Keratinocyte (primary cell): ENCODE measurements around the gene RC3H2. TPM values are rescaled to one million over a fixed set of nuclear protein-coding genes. Genes with fewer than 3 reads are reported as not detected.
"Not testable (repeated sequence)": the region's sequence is repeated elsewhere in the genome, so short reads cannot be mapped to it uniquely, and the experiment has no call there.

Experiments
- DNase-seq: peaks from one replicate; pipeline ENCODE4 v3.0.0-alpha.2; 2011; ENCODE audit warnings: low read depth, missing footprints, low spot score
- FAIRE-seq: peaks from 2 replicates; lab custom pipeline; 2011; peaks lifted over from hg19 to GRCh38; lab: Jason Lieb, UNC
- H2AFZ ChIP-seq: 2 replicates; pipeline ENCODE4 v1.6.0; 2012; ENCODE audit warnings: low read length, control low read depth, inconsistent platforms; ENCODE audit not compliant: control insufficient read depth
- H3K27ac ChIP-seq: 2 replicates; pipeline ENCODE4 v1.5.1; 2011; ENCODE audit warnings: low read length; ENCODE audit not compliant: control insufficient read depth, insufficient read depth
- H3K27me3 ChIP-seq: 3 replicates; pipeline ENCODE4 v1.6.0; 2011; ENCODE audit warnings: low read length; ENCODE audit not compliant: control insufficient read depth, insufficient read depth; ENCODE audit errors: extremely low read depth
- H3K36me3 ChIP-seq, 2 experiments: 2 replicates in 1 of 2; 3 replicates in 1 of 2; pipeline ENCODE4 v1.5.1; 2011; ENCODE audit warnings: low read length in 2 of 2, mild to moderate bottlenecking in 1 of 2; ENCODE audit not compliant: control insufficient read depth in 2 of 2, insufficient read depth in 2 of 2; ENCODE audit errors: extremely low read depth in 1 of 2
- H3K4me1 ChIP-seq: 3 replicates; pipeline ENCODE4 v1.5.1; 2011; ENCODE audit warnings: low read length; ENCODE audit not compliant: control insufficient read depth, insufficient read depth; ENCODE audit errors: extremely low read depth
- H3K4me2 ChIP-seq: 3 replicates; pipeline ENCODE4 v1.6.0; 2011; ENCODE audit warnings: low read depth, low read length; ENCODE audit not compliant: control insufficient read depth, insufficient read depth; ENCODE audit errors: extremely low read depth
- H3K4me3 ChIP-seq, 3 experiments: fragments of 200-600 bp in 1 of 3; sonication (generic) in 1 of 3; 2 replicates in 2 of 3; 3 replicates in 1 of 3; pipeline ENCODE4 v1.5.1; 2011 to 2016; ENCODE audit warnings: low read length in 3 of 3, mild to moderate bottlenecking in 3 of 3, control low read depth in 2 of 3, inconsistent platforms in 1 of 3, low read depth in 1 of 3, mixed read lengths in 1 of 3, mixed run types in 1 of 3, moderate library complexity in 1 of 3; ENCODE audit not compliant: control insufficient read depth in 2 of 3, insufficient read depth in 2 of 3; ENCODE audit errors: extremely low read depth in 1 of 3
- H3K79me2 ChIP-seq: 2 replicates; pipeline ENCODE4 v1.6.0; 2012; ENCODE audit warnings: low read length; ENCODE audit not compliant: control insufficient read depth, insufficient read depth
- H3K9ac ChIP-seq: 3 replicates; pipeline ENCODE4 v1.6.0; 2011; ENCODE audit warnings: low read length; ENCODE audit not compliant: control insufficient read depth, insufficient read depth; ENCODE audit errors: extremely low read depth
- H3K9me1 ChIP-seq: 3 replicates; pipeline ENCODE4 v1.6.0; 2011; ENCODE audit warnings: low read length; ENCODE audit not compliant: control insufficient read depth, insufficient read depth; ENCODE audit errors: extremely low read depth
- H3K9me3 ChIP-seq: 2 replicates; pipeline ENCODE4 v1.5.1; 2012; ENCODE audit warnings: low read depth, low read length; ENCODE audit not compliant: control insufficient read depth
- H4K20me1 ChIP-seq: 3 replicates; pipeline ENCODE4 v1.6.0; 2011; ENCODE audit warnings: low read length; ENCODE audit not compliant: control insufficient read depth, insufficient read depth; ENCODE audit errors: extremely low read depth
- CTCF ChIP-seq, 3 experiments: IDR thresholded peaks in 1 of 3; conservative IDR thresholded peaks in 1 of 3; optimal IDR thresholded peaks in 1 of 3; 2 replicates in 2 of 3; 3 replicates in 1 of 3; pipeline versions ENCODE3 to v1.5.1; 2011; ENCODE audit warnings: low read length in 3 of 3, mild to moderate bottlenecking in 3 of 3, moderate library complexity in 2 of 3, control low read depth in 1 of 3, inconsistent platforms in 1 of 3; ENCODE audit not compliant: insufficient read depth in 2 of 3; ENCODE audit errors: extremely low read depth in 1 of 3
- EZH2 ChIP-seq: IDR thresholded peaks from one replicate; pipeline ENCODE4 v1.6.1; 2012; ENCODE audit warnings: inconsistent platforms, mild to moderate bottlenecking, low read length, moderate library complexity
- dilution Hi-C: fragments of 300-500 bp; cut with MboI; formaldehyde crosslinking; loops from one replicate; pipeline ENCODE4 v1.7.0; 2020; ENCODE audit warnings: low sequenced_read_pairs; ENCODE audit not compliant: extremely low pct_ligation_motif_present
- polyA plus RNA-seq, 5 experiments: library from polyadenylated mRNA; depleted of rRNA in 3 of 5; stranded (reverse) in 3 of 5; stranded (forward) in 1 of 5; unstranded in 1 of 5; fragments of >200 nt; gene quantifications; 1 replicate in 1 of 5; 2 replicates in 3 of 5; 3 replicates in 1 of 5; pipeline versions ENCODE4 v1.2.1 to v1.2.3, GENCODE V29; 2011 to 2012; ENCODE audit warnings: missing spikeins in 2 of 5, low read depth in 1 of 5, low replicate concordance in 1 of 5

The RC3H2 gene
- polyA plus RNA-seq, 1 donor (not counting 4 experiments of a cell fraction or from before 2014, with no cell fraction given) = 34.2 TPM

DNA sequence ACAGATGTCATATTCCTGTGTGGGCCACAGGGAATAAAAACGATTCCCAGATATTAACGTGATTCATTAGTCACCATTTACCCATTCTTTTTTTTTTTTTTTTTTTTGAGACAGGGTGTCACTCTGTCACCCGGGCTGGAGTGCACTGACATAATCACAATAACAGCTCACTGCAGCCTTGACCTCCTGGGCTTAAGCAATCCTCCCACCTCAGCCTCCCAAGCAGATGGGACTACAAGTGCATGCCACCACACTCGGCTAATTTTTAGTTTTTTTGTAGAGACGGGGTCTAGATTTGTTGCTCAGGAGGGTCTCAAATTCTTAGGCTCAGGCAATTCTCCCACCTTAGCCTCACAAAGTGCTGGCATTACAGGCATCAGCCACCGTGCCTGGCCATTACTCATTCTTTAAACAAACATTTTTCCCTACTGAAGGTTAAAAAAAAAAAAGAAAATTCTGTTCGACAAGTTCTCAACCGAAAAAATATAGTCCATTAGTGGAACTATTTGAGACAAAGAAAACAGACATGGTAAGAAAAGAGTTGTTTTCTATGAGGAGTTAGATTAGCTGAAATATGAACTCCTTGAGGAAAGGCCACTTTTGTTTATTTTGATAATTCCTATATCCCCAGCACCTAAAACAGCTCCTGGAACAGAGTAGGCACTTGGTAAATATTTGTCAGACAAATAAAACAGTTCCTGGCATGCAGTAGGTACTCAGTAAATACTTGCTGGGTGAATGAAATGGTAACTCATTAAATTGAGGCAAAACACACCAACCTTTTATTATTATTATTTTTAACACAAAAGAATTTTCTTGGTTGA lies 44.6 kb downstream of the RC3H2 start:
- Histone ChIP-seq H3K4me3 (no peak overlapping the region), H3K27ac (no peak overlapping the region), H3K4me2 (no peak overlapping the region), H3K36me3 (peaks cover 12 to 13% of the 10 kb centered on the region in 2 experiments), H3K4me1 (no peaks in the 10 kb centered on the region), H3K27me3 (no peaks in the 10 kb centered on the region), H3K9me3 (no peaks in the 10 kb centered on the region), H3K9me1 (no peaks in the 10 kb centered on the region), H4K20me1 (no peaks in the 10 kb centered on the region), H3K79me2 (no peaks in the 10 kb centered on the region), H3K9ac (no peak overlapping the region), H2AFZ (no peak overlapping the region)
- no peak for DNase-seq
- FAIRE-seq = no peak
- dilution Hi-C loops = no loop called here
- no peak for TF ChIP-seq CTCF (optimal IDR thresholded peaks at IDR 0.05 in 1 of 3, IDR thresholded peaks at IDR 0.05 in 1 of 3, conservative IDR thresholded peaks at IDR 0.05 in 1 of 3; ENCODE audit: extremely low read depth in 1 of 3, insufficient read depth in 2 of 3, low read length in 3 of 3)
- no peak for TF ChIP-seq EZH2

DNA sequence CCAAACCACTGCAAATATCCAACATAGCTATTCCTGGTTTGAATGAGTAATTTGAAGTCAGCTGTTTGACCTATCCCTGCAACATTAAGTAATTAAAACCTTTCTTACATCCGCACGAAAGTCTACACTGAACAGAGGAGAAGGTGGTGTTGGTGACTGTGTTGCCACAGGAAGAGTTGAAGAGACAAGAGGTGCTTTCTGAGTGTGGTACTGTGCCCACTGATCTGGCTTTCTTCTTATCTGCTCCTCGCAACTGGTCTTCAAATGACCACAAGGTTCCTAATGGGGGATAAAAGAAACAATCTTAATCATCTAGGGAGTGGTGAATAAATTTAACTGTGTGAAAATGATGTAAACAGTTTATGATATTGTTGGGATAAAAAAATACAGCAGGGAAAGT lies 47.3 kb downstream of the RC3H2 start:
- Histone ChIP-seq H3K36me3 (peaks cover 19 to 21% of the 10 kb centered on the region in 2 experiments), H4K20me1 (no peaks in the 10 kb centered on the region)
- dilution Hi-C loops = no loop called here

GRCh38 chr9:122852085-122852786 lies 52.9 kb downstream of the RC3H2 start:
- H3K27me3 ChIP-seq, H3K27ac ChIP-seq, H3K79me2 ChIP-seq, H3K4me1 ChIP-seq, H3K9me1 ChIP-seq, H3K4me3 ChIP-seq, H3K4me2 ChIP-seq, DNase-seq, H3K9me3 ChIP-seq, H2AFZ ChIP-seq, H3K9ac ChIP-seq, dilution Hi-C loops, H4K20me1 ChIP-seq, FAIRE-seq: not testable (repeated sequence)
- H3K36me3 ChIP-seq = peaks cover 13 to 24% of the 10 kb centered on the region in 2 experiments

More for the DNA sequence above, 47.3 kb downstream of the RC3H2 start:
- FAIRE-seq (no peak), DNase-seq (no peak)
- H3K4me3 ChIP-seq = no peak overlapping the region
- H3K9me3 ChIP-seq = no peaks in the 10 kb centered on the region
- no peaks in the 10 kb centered on the region for H3K4me1 ChIP-seq
- no peaks in the 10 kb centered on the region for H3K9me1 ChIP-seq
- TF ChIP-seq CTCF (optimal IDR thresholded peaks at IDR 0.05 in 1 of 3, IDR thresholded peaks at IDR 0.05 in 1 of 3, conservative IDR thresholded peaks at IDR 0.05 in 1 of 3; ENCODE audit: extremely low read depth in 1 of 3, insufficient read depth in 2 of 3, low read length in 3 of 3) (no peak), EZH2 (no peak)
- H3K9ac ChIP-seq = no peak overlapping the region
- H3K79me2 ChIP-seq = no peaks in the 10 kb centered on the region
- no peak overlapping the region for H3K4me2 ChIP-seq
- no peaks in the 10 kb centered on the region for H3K27me3 ChIP-seq
- no peak overlapping the region for H2AFZ ChIP-seq
- H3K27ac ChIP-seq = no peak overlapping the region
